ENCODE data around the gene SBK3. TPM values are rescaled to one million over a fixed set of nuclear protein-coding genes. Genes with fewer than 3 reads are reported as not detected.
A peak's percentile ranks its signal among the peaks of the same experiment; 100 is the strongest.

SBK3 gene
- polyA plus RNA-seq, 1 donor (not counting 4 experiments of a cell fraction or from before 2014, with no cell fraction given) = not detected

DNA sequence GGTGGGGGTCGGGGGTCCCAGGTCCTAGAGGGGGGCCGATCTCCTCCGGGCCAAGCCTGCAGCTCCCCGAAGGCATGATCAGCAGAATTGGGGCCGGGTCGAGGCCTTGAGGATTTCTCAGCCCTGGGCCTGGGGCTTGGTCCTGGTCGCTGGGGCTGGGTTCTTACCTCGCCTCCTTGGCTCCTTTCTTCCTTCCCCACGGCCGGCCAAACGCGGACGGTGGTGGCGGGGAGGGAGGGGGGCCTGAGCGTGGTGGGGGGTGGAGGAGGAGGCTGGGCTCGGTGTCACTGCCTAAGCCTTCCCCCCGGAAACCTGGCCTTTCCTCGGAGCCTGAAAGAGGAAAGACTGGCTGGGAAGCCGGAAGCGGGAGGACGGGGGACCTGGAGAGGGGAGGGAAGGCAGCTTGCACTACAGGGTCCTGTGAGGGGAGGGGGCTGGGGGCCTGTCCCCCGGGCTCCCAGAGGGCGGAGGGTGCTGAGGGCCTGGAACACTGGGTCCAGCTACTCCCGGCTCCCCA is 35.3 kb upstream of the SBK3 start, which contains the start of gene ZNF579:
TSS of gene ZNF579 (minus strand) at position 221 of the 517 bp plus-strand sequence. CDS start 1,209 bp downstream, outside the sequence.
- Histone ChIP-seq H3K9me3 (ENCODE audit: control insufficient read depth, low read depth, low read length) (no peaks in the 10 kb centered on the region), H3K4me2 (ENCODE audit: control insufficient read depth, extremely low read depth, insufficient read depth, low read depth, low read length) (peak within 1 kb of the TSS; percentile 82), H3K9me1 (ENCODE audit: control insufficient read depth, extremely low read depth, insufficient read depth, low read length) (no peaks in the 10 kb centered on the region), H3K4me3 (ENCODE audit: control insufficient read depth in 2 of 3, extremely low read depth in 1 of 3, insufficient read depth in 2 of 3, low read depth in 1 of 3, low read length in 3 of 3) (peak within 1 kb of the TSS; percentile 80 to 97 (median 91)), H3K4me1 (ENCODE audit: control insufficient read depth, extremely low read depth, insufficient read depth, low read length) (peaks cover 12% of the 10 kb centered on the region), H3K36me3 (ENCODE audit: control insufficient read depth in 2 of 2, extremely low read depth in 1 of 2, insufficient read depth in 2 of 2, low read length in 2 of 2) (peaks cover 0 to 2% of the 10 kb centered on the region in 2 experiments), H3K79me2 (ENCODE audit: control insufficient read depth, insufficient read depth, low read length) (peaks cover 13% of the 10 kb centered on the region), H4K20me1 (ENCODE audit: control insufficient read depth, extremely low read depth, insufficient read depth, low read length) (no peaks in the 10 kb centered on the region), H3K9ac (ENCODE audit: control insufficient read depth, extremely low read depth, insufficient read depth, low read length) (peak within 1 kb of the TSS; percentile 75), H3K27me3 (ENCODE audit: control insufficient read depth, extremely low read depth, insufficient read depth, low read length) (peaks cover 4% of the 10 kb centered on the region), H3K27ac (ENCODE audit: control insufficient read depth, insufficient read depth, low read length) (peak within 1 kb of the TSS; percentile 29), H2AFZ (ENCODE audit: control insufficient read depth, low read length) (peak within 1 kb of the TSS; percentile 62)
- dilution Hi-C loops (cut with MboI; ENCODE audit: extremely low pct_ligation_motif_present, low sequenced_read_pairs) = no loop called here
- FAIRE-seq (peak; percentile 36), DNase-seq (ENCODE audit: low read depth, low spot score) (no peak)
- TF ChIP-seq, protein P1, sequence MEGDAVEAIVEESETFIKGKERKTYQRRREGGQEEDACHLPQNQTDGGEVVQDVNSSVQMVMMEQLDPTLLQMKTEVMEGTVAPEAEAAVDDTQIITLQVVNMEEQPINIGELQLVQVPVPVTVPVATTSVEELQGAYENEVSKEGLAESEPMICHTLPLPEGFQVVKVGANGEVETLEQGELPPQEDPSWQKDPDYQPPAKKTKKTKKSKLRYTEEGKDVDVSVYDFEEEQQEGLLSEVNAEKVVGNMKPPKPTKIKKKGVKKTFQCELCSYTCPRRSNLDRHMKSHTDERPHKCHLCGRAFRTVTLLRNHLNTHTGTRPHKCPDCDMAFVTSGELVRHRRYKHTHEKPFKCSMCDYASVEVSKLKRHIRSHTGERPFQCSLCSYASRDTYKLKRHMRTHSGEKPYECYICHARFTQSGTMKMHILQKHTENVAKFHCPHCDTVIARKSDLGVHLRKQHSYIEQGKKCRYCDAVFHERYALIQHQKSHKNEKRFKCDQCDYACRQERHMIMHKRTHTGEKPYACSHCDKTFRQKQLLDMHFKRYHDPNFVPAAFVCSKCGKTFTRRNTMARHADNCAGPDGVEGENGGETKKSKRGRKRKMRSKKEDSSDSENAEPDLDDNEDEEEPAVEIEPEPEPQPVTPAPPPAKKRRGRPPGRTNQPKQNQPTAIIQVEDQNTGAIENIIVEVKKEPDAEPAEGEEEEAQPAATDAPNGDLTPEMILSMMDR (optimal IDR thresholded peaks at IDR 0.05 in 1 of 3, IDR thresholded peaks at IDR 0.05 in 1 of 3, conservative IDR thresholded peaks at IDR 0.05 in 1 of 3; ENCODE audit: extremely low read depth in 1 of 3, insufficient read depth in 2 of 3, low read length in 3 of 3) = no peak
- no peak for TF ChIP-seq EZH2 (IDR thresholded peaks at IDR 0.05; ENCODE audit: low read length)

DNA sequence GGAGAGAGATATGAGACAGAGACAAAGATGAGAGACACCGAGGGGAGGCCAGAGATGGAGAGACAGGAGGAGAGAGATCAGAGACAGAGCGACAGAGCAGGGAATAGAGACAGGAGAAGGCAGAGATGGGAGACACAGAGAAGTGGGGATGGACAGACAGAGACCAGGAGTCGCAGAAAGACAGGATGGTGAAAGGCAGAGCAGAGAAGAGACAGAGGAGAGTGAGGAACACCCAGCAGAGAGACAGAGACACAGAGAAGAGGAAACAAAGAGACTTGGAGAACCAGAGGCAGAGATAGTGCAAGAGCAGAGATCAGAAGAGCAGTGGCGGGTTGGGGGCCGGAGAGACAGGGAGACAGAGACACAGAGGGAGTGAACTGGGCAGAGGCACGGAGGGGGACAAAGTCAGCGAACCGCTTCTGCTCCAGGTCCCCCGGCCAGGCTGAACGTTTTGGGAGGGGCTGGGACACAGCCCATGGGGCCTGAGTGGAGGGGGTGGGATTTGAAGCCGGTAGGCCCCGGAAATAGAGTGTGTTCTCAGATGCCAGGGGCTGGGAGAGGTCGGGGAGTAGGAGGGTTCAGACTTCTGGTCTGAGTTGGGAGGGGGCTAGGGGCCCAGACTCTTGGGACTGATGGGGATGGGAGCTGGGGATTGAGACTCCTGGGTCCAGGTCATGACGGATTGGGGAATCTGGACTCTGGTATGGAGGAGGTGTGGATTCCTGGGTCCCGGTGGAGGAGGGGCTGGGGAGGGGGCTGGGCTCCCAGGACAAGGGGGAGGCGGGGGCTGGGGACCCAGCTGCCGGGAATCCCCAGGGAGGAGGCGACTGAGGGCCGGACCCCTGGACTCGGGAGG is 34.7 kb upstream of the SBK3 start:
- no peaks in the 10 kb centered on the region for H3K9me1 ChIP-seq (ENCODE audit: control insufficient read depth, extremely low read depth, insufficient read depth, low read length)
- peak overlapping the region; percentile 17 for H3K27ac ChIP-seq (ENCODE audit: control insufficient read depth, insufficient read depth, low read length)
- H3K79me2 ChIP-seq (ENCODE audit: control insufficient read depth, insufficient read depth, low read length) = peaks cover 13% of the 10 kb centered on the region
- FAIRE-seq (no peak), DNase-seq (ENCODE audit: low read depth, low spot score) (no peak)
- dilution Hi-C loops (cut with MboI; ENCODE audit: extremely low pct_ligation_motif_present, low sequenced_read_pairs) = no loop called here
- peak overlapping the region; percentile 62 for H2AFZ ChIP-seq (ENCODE audit: control insufficient read depth, low read length)
- TF ChIP-seq EZH2 (IDR thresholded peaks at IDR 0.05; ENCODE audit: low read length) = no peak
- TF ChIP-seq, protein P1 (optimal IDR thresholded peaks at IDR 0.05 in 1 of 3, IDR thresholded peaks at IDR 0.05 in 1 of 3, conservative IDR thresholded peaks at IDR 0.05 in 1 of 3; ENCODE audit: extremely low read depth in 1 of 3, insufficient read depth in 2 of 3, low read length in 3 of 3) = no peak
- peak overlapping the region; percentile 80 to 97 (median 91) for H3K4me3 ChIP-seq (ENCODE audit: control insufficient read depth in 2 of 3, extremely low read depth in 1 of 3, insufficient read depth in 2 of 3, low read depth in 1 of 3, low read length in 3 of 3)
- peaks cover 2% of the 10 kb centered on the region for H3K27me3 ChIP-seq (ENCODE audit: control insufficient read depth, extremely low read depth, insufficient read depth, low read length)
- no peaks in the 10 kb centered on the region for H4K20me1 ChIP-seq (ENCODE audit: control insufficient read depth, extremely low read depth, insufficient read depth, low read length)
- H3K9me3 ChIP-seq (ENCODE audit: control insufficient read depth, low read depth, low read length) = no peaks in the 10 kb centered on the region
- peak overlapping the region; percentile 75 for H3K9ac ChIP-seq (ENCODE audit: control insufficient read depth, extremely low read depth, insufficient read depth, low read length)
- peaks cover 0 to 2% of the 10 kb centered on the region in 2 experiments for H3K36me3 ChIP-seq (ENCODE audit: control insufficient read depth in 2 of 2, extremely low read depth in 1 of 2, insufficient read depth in 2 of 2, low read length in 2 of 2)
- H3K4me2 ChIP-seq (ENCODE audit: control insufficient read depth, extremely low read depth, insufficient read depth, low read depth, low read length) = peak overlapping the region; percentile 80
- peaks cover 12% of the 10 kb centered on the region for H3K4me1 ChIP-seq (ENCODE audit: control insufficient read depth, extremely low read depth, insufficient read depth, low read length)

Data from keratinocyte (primary cell).